GM10248 (cell line): ENCODE results near the gene NTM.
"Not testable (repeated sequence)": the region's sequence is repeated elsewhere in the genome, so short reads cannot be mapped to it uniquely, and the experiment has no call there.

ENCODE experiments used
- CTCF ChIA-PET: fragments of 300-600 bp; sonication (Branson Sonifier 250); formaldehyde crosslinking; extraction: SDS; loops from one replicate; lab custom pipeline; 2021; ENCODE audit warnings: antibody characterized with exemption; lab: Yijun Ruan, JAX
- POLR2A ChIA-PET: fragments of 350-650 bp; sonication (Branson Sonifier 250); formaldehyde crosslinking; extraction: SDS; loops from one replicate; lab custom pipeline; 2020; ENCODE audit warnings: antibody characterized with exemption; lab: Yijun Ruan, JAX
- DNase-seq: peaks from one replicate; pipeline ENCODE4 v3.0.0; 2012; ENCODE audit errors: extremely low spot score
- TF ChIP-seq, protein P1 (sequence below): IDR thresholded peaks from 2 replicates; pipeline ENCODE4 v1.5.1; 2012; ENCODE audit warnings: mild to moderate bottlenecking, low read depth; ENCODE audit errors: extremely low read depth, missing control alignments, control extremely low read depth

NTM gene

GRCh38 chr11:132062541-132062940 is 692.1 kb downstream of the NTM start:
- CTCF ChIA-PET: interaction anchor here (1.1 kb wide), 1 partner anchor 11 kb away, joined by 3 read pairs; no protein-coding TSS in a partner anchor
- POLR2A ChIA-PET: no interaction called here
- DNase-seq: no peak
- TF ChIP-seq, protein P1, sequence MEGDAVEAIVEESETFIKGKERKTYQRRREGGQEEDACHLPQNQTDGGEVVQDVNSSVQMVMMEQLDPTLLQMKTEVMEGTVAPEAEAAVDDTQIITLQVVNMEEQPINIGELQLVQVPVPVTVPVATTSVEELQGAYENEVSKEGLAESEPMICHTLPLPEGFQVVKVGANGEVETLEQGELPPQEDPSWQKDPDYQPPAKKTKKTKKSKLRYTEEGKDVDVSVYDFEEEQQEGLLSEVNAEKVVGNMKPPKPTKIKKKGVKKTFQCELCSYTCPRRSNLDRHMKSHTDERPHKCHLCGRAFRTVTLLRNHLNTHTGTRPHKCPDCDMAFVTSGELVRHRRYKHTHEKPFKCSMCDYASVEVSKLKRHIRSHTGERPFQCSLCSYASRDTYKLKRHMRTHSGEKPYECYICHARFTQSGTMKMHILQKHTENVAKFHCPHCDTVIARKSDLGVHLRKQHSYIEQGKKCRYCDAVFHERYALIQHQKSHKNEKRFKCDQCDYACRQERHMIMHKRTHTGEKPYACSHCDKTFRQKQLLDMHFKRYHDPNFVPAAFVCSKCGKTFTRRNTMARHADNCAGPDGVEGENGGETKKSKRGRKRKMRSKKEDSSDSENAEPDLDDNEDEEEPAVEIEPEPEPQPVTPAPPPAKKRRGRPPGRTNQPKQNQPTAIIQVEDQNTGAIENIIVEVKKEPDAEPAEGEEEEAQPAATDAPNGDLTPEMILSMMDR: no peak

DNA sequence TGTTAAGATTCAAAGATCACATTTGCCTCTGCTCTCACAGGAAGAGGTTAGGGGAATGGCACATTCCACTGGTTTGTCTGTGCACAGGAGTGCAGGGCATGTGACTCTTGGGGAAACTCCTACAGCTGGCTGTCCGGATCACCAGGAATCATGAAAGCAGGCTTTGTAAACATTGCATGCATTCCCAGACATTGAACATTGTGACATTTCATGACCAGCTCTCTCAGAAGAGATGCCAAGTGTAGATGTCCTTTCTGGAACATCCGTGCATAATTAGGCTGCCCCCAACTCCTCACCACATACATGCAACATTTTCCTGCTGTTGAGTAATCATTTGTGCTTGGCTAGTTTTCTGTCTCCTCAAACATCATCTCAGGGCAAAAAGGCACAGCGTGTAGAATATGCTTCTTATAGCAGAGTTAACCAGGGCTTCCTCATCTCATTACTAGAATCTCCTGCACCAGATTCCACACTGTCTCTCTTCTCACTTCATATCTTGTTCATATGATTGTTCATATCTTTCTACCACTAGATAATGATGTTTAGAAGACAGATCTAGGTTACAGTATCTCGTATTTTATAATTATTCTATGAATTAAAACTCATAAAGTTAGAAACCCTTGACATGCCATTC is 694.7 kb downstream of the NTM start:
- ChIA-PET CTCF (no interaction called here), POLR2A (no interaction called here)
- DNase-seq: no peak
- TF ChIP-seq, protein P1: no peak

- CTCF ChIA-PET: interaction anchor here (1.1 to 1.6 kb wide), 2 partner anchors 8 to 23 kb away, joined by 3 read pairs; no protein-coding TSS in a partner anchor
- TF ChIP-seq, protein P1: no peak
- no peak for DNase-seq
- POLR2A ChIA-PET: no interaction called here
Measured at GRCh38 chr11:132068556-132068955, 698.1 kb downstream of the NTM start.

- POLR2A ChIA-PET, CTCF ChIA-PET, DNase-seq: not testable (repeated sequence)
Measured at GRCh38 chr11:132069593-132069992, 699.2 kb downstream of the NTM start.

DNA sequence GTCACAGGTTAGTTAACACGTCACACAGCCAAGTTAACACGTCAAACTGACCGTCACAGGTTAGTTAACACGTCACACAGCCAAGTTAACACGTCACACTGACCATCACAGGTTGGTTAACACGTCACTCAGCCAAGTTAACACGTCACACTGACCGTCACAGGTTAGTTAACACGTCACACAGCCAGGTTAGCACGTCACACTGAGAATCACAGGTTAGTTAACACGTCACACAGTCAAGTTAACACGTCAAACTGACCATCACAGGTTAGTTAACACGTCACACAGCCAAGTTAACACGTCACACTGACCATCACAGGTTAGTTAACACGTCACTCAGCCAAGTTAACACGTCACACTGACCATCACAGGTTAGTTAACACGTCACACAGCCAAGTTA is 700.5 kb downstream of the NTM start:
- POLR2A ChIA-PET, DNase-seq, CTCF ChIA-PET: not testable (repeated sequence)

GRCh38 chr11:132072044-132072857 is 701.8 kb downstream of the NTM start:
- DNase-seq: no peak
- POLR2A ChIA-PET: no interaction called here
- TF ChIP-seq, protein P1: no peak
- CTCF ChIA-PET: no interaction called here

GRCh38 chr11:132072858-132073211 is 702.4 kb downstream of the NTM start:
- TF ChIP-seq, protein P1: no peak
- ChIA-PET POLR2A (no interaction called here), CTCF (interaction anchor here (1.0 kb wide), 1 partner anchor 18 kb away, joined by 3 read pairs; no protein-coding TSS in a partner anchor)
- DNase-seq: no peak
